ENCODE results near the gene SRD5A3. TPM values are rescaled to one million over a fixed set of nuclear protein-coding genes. Genes with fewer than 3 reads are reported as not detected.
"Not testable (repeated sequence)": the region's sequence is repeated elsewhere in the genome, so short reads cannot be mapped to it uniquely, and the experiment has no call there.

Gene SRD5A3
- total RNA-seq, 1 donor from 2014 or later: 18.3 TPM

DNA sequence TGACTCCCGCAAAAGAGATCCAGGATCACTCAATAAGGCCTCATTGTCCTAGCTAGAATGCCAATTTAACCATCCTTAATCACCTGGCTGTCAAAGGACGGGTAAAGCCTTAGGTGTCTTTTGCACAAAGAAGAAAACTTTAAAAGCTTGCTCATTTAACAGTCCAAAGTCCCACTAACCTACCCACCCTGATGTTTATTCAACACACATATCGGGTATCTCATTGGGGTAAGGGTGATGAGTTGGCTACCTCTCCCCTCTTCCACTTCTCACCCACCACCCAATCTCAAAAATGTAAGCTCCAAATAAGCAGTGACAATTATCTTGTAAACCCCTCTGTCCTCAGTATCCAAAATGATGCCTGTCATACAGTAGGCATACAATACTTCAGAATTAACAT, 988 bp upstream of the SRD5A3 start:
- no peak for DNase-seq (ENCODE audit: low spot score)

DNA sequence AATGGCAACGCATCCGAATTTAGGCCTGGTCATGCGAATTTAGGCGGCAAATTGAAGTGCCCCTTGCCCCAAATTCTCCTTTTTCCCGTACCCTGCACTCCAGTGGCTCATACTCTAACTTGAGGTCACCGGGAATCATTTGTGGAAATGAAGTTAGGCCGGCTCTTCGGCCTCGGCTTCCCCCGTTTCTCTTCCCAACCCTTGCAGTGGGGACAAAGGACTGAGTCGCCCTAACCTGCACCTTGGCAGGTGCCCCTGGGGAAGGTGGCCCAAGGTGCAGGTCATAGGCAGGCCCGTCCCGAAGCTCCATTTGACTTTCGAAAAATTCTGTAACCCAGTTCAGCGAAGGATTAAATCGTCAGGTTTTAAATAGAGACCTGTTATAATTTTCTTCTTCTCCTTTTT, 811 bp downstream of the SRD5A3 start:
- DNase-seq (ENCODE audit: low spot score): no peak

GRCh38 chr4:55347610-55348228, 1.7 kb downstream of the SRD5A3 start:
- no peak for DNase-seq (ENCODE audit: low spot score)

DNA sequence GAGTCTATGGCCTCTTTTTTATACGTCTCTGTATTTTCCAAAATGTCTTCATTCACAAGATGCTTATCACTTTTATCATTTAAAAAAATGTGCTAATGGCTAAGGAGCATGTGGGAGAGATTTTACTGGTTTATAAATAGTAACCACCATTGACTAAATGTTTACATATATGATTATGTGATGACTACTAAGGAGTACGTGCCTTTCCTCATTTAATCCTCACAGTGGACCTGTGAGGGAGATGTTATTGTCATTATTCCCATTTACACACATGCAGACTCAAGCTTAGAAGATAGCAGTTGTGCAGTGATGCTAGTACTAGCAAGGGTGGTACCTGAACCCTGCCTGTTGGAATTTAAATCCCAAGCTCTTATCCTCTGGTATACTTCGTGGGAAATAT, 2.4 kb downstream of the SRD5A3 start:
- no peak for DNase-seq (ENCODE audit: low spot score)

DNA sequence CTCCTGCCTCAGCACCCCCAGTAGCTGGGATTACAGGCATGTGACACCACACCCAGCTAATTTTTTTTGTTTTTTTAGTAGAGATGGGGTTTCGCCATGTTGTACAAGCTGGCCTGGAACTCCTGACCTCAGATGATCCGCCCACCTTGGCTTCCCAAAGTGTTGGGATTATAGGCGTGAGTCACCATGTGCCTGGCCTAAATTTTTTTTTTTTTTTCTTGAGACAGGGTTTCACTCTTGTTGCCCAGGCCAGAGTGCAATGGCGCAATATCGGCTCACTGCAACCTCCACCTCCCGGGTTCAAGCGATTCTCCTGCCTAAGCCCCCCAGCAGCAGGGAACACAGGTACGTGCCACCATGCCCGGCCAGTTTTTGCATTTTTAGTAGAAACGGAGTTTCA, 4.8 kb downstream of the SRD5A3 start:
- not testable (repeated sequence) for DNase-seq (ENCODE audit: low spot score)

DNA sequence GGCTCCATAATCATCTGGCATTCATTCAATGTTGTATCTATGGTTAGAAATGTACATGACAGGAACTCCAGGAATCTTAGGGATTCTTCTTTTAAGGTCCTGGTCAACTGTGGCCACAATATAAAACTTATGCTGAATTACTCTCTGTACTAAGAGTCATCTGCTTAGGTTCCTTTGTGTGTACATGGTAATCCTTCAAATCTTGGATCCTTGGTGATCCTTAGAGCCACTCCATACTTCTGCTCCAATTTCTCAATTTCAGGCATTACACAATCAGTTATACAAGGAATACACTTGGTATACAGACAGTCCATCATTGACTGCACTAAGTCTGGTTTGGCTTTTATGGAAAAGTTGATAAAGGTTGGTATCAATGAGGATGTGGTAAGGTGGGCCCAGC, 5.8 kb downstream of the SRD5A3 start:
- DNase-seq (ENCODE audit: low spot score): no peak

GRCh38 chr4:55352726-55353125, 6.7 kb downstream of the SRD5A3 start:
- DNase-seq (ENCODE audit: low spot score): no peak

- DNase-seq (ENCODE audit: low spot score): not testable (repeated sequence)
These were observed 7.2 kb downstream of the SRD5A3 start for GRCh38 chr4:55353228-55353747.

GRCh38 chr4:55354648-55355047, 8.6 kb downstream of the SRD5A3 start:
- DNase-seq (ENCODE audit: low spot score): no peak

DNA sequence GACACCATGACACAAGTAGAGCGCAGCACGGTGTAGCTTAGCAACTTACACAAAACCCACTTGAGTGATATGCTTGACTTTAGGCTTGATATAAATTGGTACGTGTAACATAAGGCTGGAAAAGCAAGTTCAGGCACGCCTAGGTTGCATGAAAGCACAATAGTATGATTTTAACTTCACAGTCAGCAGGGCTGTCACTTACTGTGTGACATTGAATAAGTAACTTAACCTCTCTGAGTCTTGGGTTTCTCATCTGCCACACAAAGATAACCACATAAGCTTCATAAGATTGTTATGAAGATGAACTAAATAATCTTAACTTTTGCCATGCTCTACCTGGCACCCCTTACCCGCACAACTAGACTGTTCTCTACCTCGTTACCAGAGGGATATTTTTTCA, 9.5 kb downstream of the SRD5A3 start:
- no peak for DNase-seq (ENCODE audit: low spot score)

DNA sequence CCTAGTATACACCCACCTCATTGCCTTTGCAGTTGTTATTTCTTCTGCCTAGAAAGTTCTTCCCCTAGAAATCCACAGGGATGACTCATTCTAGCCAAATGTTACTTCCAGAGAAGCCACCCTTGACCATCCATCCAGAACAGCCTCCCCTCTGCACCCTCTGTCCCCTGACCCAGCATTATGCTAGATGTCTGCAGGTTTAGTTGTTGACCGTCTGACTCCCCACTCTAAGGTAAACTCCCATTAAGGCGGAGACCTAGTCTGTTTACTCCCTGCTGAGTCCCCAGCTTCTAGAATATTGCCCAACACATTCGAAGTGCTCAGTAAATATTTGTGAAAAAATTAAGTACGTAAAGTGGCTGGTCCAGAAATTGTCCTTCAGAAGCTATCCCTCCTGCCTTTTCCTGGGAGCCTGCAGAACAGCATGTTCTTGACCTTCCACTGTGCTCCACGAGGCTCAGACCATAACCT, 11.0 kb downstream of the SRD5A3 start:
- no peak for DNase-seq (ENCODE audit: low spot score)

DNA sequence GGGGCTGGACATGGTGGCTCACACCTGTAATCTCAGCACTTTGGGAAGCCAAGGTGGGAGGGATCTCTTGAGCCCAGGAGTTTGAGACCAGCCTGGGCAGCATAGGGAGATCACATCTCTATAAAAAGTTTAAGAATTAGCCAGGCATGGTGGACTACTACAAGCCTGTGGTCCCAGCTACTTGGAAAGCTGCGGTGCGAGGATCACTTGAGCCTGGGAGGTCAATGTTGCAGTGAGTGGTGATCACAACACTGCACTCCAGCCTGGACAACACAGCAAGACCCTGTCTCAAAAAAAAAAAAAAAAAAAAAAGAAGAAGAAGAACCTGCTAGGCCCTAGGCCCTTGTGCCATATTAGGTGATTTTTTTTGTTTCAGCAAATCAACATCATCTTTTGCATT, 12.2 kb downstream of the SRD5A3 start:
- DNase-seq (ENCODE audit: low spot score): no peak

GRCh38 chr4:55358668-55359067, 12.6 kb downstream of the SRD5A3 start:
- DNase-seq (ENCODE audit: low spot score): no peak

GRCh38 chr4:55359397-55359916, 13.4 kb downstream of the SRD5A3 start:
- no peak for DNase-seq (ENCODE audit: low spot score)

DNA sequence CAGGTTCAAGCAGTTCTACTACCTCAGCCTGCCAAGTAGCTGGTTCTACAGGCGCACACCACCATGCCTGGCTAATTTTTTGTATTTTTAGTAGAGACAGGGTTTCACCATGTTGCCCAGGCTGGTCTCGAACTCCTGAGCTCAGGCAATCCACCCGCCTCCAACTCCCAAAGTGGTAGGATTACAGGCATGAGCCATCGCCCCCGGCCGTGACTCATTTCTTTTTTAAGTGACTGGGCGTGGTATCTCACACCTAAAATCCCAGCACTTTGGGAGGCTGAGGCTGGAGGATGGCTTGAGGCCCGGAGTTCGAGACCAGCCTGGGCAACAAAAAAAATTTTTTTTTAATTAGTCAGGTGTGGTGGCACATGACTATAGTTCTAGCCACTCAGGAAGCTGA, 16.9 kb downstream of the SRD5A3 start:
- DNase-seq (ENCODE audit: low spot score): not testable (repeated sequence)

DNA sequence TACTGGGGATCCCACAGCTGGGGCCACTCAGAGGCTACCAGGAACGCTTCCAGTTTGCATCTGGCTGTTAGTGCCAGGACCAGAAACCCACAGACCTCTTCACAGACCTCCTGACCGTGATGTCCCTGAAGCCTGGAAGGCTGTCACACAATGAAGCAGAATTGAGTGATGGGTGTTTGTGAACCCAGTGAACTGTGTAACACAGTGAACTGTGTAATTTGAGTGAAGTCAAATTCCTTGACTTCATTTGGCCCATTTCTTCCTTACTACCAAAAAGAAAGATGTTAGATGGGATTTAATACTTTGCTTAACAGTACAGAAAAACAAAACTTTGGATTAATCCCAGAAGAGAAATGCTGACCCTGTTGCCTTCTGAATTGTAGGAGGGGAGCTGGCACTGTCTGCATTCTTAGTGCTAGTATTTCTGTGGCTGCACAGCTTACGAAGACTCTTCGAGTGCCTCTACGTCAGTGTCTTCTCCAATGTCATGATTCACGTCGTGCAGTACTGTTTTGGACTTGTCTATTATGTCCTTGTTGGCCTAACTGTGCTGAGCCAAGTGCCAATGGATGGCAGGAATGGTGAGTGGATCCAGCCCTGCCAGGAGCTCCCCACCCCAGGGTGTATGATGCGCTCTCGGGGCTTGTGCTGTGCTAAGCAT, 17.8 kb downstream of the SRD5A3 start:
- DNase-seq (ENCODE audit: low spot score): no peak

DNA sequence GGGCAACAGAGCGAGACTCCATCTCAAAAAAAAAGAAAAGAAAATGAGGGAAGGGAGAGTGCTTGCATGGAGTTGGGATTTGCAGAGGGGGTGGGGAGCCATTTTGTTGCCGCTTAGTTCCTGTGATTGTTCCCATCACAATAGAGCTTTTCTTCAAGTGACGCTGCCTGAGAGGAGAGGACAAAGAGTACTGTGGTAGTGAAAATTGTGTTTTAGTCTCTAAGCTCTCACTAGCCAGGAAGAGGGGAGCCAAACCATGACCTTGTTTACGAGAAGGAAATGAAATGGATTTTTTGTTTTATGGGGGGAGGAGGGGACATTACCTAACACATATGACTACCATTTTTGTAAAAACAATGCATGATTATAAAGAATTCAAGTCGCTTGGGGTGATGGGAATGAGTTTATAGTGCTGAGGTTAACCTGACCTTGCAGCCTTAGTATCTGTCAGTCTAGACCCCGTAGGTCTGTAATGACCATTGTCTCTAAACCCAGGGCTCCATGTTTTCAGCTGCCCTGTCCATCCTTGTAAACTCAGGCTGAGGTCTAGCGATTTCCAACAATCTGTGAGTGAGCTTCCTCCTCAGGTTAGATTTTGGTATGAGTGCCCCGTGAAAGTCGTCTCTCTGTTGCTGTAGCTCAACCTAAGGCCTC, 18.8 kb downstream of the SRD5A3 start:
- DNase-seq (ENCODE audit: low spot score): no peak

- DNase-seq (ENCODE audit: low spot score): no peak
These were observed 19.3 kb downstream of the SRD5A3 start for GRCh38 chr4:55365345-55365728.

DNA sequence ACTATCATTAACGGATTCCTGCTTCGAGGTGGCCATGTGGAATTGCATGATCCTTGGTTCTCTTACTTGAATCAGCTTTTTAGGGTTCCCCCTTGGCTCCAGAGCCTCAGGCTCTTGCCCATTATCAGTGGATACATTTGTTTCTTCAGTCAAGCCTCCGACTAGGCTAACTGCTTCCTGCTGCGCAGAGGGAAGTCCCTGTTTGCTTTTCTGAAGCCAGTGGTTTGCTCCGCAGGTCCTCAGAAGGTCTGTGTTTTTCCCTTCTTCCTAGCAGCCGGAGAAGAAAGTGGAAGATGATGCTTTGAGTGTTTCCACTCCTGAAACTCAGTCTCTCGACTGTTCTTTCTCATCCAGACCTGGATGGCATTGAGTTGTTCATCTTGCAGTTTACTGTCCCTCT, 20.6 kb downstream of the SRD5A3 start:
- DNase-seq (ENCODE audit: low spot score): no peak

GRCh38 chr4:55367084-55367722, 21.2 kb downstream of the SRD5A3 start:
- no peak for DNase-seq (ENCODE audit: low spot score)

GRCh38 chr4:55369968-55370367, 23.9 kb downstream of the SRD5A3 start:
- no peak for DNase-seq (ENCODE audit: low spot score)

DNA sequence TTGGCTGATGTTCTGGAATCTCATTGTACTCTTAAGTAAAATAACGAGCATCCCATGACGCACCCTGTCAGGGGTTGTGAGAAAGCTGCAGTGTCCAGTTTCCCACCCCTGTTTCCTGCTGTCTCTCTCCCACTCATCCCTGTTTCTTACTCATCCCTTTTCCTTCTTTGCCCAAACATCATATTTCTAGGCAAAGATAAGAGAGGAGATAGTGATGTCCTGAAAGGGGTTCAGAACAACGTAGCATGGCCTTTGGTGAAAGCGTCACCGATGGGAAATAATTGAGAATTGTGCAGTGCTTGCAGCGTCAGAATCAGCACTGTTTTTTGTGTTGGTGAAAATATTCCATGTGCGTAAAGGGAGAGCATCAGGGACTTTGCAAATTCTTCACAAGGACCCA, 26.2 kb downstream of the SRD5A3 start:
- no peak for DNase-seq (ENCODE audit: low spot score)

Measured in mesenteric fat pad (tissue), 1 donor.